Measurements from ENCODE around the gene RAB3D.
A peak's percentile ranks its signal among the peaks of the same experiment; 100 is the strongest.
"Not testable (repeated sequence)": the region's sequence is repeated elsewhere in the genome, so short reads cannot be mapped to it uniquely, and the experiment has no call there.

RAB3D gene

DNA sequence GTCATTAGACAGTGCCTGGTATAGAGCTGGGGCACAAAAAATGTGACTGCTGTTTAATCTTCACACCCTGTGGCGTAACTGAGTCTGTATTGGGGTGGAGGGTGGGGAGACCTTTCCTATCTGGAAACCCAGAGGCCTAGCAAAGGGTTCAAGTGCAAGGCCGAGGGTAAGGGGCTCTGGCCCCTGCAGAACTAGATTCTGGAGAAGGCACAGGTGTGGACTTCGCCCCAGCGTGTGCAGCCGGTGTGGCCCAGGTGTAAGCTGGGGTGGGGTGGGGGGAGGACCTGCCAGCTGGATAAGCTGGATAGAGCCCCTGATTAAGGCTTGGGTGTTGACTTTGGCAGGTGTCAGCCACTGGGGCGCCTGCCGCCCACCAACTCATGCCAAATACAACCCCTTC, 1.3 kb downstream of the RAB3D start:
- DNase-seq (ENCODE audit: low read depth, low spot score), result no peak

DNA sequence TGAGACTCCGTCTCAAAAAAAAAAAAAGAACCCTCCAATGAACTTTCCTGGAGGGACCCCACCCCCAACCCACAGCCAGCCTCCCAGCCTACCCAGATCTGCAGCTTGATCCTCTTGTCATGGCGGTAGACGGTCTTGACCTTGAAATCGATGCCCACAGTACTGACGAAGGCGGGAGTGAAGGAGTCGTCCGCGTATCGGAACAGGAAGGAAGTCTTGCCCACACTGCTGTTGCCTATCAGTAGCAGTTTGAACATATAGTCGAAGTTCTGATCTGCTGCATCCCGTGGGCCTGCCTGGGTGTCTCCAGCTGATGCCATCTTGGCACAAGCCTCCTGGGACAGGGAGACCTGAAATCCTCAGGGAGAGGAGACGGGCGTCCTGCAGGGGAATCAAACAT, 2.4 kb downstream of the RAB3D start:
- no peak for DNase-seq (ENCODE audit: low read depth, low spot score)

DNA sequence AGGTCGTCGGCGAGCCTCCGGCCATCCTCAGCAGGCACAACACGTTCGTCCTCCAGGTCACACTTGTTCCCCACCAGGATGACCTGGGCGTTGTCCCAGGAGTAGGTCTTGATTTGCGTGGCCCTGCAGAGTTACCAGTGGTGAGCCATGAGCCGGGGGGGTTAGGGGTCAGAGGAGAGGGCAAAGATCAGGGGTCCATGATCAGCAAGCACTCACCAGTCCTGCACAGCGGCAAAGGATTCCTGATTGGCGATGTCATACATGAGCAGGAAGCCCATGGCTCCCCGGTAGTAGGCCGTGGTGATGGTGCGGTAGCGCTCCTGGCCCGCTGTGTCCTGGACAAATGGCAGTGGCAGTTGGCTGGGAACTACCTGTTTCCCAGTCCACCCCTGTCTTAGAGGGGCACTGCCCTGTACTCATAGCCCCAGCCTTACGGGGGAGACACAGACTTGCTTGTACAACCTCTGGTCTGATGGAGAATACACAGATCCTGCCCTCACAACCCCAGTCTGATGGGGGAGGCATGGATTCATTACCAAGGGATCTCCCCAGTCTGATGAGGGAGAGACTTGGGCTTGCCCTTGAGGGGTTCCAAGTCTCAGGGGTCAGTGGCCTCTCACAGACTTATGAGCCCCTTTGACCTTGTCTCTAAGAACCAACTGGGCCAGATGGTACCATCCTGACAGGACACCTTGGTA, 3.9 kb downstream of the RAB3D start:
- no peak for DNase-seq (ENCODE audit: low read depth, low spot score)

DNA sequence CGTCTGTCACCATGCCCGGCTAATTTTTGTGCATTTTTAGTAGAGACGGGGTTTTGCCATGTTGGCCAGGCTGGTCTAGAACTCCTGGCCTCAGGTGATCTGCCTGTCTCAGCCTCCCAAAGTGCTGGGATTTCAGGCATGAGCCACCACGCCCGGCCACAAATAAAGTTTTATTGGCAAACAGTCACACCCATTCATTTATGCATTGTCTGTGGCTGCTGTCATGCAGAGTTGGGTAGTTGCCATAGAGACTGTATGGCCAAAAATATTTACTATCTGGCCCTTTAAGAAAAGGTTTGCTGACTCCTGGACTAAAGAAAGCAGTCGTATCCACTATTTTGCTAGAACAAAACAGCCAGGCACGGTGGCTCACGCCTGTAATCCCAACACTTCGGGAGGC, 5.6 kb downstream of the RAB3D start:
- not testable (repeated sequence) for DNase-seq (ENCODE audit: low read depth, low spot score)

DNA sequence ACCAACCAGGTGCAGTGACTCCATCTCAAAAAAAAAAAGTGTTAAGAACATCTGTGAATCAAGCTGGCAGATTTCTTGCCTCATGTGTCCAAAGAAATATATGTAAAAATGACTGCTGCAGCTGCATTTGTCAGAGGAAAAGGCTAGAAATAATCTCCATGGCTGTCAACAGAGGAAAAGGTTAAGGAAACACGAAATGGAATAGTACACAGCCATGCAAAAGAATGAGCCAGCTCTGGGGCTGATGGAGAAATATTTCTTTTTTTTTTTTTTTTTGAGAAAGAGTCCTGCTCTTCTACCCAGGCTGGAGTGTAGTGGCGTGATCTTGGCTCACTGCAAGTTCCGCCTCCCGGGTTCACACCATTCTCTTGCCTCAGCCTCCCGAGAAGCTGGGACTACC, 6.6 kb downstream of the RAB3D start:
- DNase-seq (ENCODE audit: low read depth, low spot score), result no peak

DNA sequence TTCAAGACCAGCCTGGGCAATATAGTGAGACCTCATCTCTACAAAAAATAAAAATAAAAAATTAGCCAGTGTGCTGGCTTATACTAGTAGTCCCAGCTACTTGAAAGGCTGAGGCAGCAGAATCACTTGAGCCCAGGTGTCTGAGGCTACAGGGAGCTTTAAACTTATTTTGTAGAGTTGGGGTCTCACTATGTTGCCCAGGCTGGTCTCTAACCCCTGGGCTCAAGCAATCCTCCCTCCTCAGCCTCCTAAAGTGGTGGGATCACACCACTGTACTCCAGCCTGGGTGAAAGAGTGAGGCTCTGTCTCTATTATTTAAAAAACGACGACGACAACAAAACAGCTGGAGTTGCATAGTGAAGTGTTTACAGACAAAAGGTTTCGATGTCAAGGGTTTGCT, 8.0 kb downstream of the RAB3D start:
- DNase-seq (ENCODE audit: low read depth, low spot score), result no peak

DNA sequence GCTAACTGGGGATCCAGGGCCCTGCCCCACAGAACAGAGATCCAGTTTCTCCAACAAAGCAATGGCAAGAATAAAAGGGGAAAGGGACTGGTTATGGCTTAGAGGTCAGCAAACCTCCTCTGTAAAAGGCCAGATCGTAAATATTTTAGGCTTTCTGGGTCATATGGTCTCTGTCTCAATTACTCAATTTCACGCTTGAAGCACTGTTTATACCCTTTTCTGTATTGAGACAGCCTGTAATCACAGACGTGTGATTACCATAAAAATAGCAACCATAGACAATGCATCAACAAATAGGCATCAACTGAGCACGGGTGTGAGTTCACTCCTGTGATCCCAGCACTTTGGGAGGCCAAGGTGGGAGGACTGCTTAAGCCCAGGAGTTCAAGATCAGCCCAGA, 9.3 kb downstream of the RAB3D start:
- no peak for DNase-seq (ENCODE audit: low read depth, low spot score)

DNA sequence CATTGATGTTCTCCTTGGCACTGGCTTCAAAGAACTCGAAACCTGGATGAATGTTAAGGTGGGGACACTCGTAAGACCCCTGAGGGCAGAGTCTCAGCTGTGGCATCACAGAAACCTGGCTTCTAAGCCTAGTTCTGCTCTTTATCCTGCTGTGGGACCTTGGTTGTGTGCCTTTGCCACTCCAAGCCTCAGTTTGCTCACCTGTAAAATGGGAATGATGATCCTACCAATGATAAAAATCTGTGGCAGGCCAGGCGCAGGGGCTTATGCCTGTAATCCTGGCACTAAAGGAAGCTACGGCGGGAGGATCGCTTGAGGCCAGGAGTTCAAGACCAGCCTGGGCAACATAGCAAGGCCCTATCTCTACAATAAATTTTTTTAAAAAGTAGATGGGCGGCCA, 13.9 kb downstream of the RAB3D start:
- DNase-seq (ENCODE audit: low read depth, low spot score), result no peak

DNA sequence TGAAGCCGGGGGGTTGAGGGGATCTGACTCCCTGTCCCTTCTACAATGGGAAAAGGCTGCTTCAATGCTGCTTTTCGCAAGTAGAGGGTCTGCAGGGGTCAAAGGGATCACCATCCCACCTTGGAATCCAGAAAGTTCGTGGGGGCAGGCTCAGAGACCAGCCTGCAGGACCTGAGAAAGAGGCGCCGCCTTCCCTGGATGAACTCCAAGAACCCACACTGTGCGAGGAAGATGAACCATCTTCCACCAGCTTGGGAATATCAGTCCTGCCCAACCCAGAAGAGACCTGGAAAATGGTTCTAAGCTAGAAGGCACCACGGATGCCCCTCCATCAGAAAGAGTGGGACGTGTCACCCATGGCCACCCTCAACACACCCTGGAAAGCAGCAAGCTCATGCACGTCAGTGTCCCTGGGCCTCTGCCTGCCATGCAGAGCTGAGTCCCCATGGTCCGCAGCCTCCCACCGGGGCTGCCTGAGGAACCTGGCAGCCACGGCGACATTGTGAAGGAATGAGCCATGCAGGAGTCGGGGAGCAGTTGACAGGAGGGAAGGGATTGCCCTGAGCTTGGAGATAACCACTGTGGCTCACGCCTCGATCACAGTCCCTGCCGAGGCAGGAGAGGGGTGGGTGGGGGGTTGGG, 14.6 kb downstream of the RAB3D start:
- no peak for DNase-seq (ENCODE audit: low read depth, low spot score)

DNA sequence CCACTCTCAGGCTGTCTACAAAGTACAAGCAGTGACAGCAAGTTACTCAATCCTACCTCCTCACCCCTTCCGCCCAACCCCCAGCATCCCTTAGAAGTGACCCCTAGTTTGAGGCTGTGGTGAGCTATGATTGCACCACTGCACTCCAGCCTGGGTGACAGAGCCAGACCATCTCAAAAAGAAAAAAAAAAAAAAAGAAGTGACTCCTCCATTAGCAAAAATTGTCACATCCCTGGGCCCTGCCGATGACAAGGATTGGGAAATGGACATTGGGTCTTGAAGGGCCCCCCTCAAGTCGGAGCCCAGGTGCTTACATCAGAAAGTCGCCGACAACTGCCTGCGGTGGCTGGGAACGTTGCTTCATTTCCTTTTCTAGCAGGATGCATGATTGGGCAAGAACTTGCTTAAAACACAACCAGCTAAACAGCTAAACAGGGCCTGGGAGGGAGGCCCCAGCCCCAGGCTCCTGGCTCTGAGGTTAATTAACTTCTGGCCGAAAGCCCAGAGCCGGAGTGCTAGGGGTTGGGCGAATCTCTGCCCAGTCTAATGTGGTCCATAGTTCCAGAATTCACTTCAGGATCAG, 15.3 kb downstream of the RAB3D start:
- peak; percentile 84 for DNase-seq (ENCODE audit: low read depth, low spot score)

DNA sequence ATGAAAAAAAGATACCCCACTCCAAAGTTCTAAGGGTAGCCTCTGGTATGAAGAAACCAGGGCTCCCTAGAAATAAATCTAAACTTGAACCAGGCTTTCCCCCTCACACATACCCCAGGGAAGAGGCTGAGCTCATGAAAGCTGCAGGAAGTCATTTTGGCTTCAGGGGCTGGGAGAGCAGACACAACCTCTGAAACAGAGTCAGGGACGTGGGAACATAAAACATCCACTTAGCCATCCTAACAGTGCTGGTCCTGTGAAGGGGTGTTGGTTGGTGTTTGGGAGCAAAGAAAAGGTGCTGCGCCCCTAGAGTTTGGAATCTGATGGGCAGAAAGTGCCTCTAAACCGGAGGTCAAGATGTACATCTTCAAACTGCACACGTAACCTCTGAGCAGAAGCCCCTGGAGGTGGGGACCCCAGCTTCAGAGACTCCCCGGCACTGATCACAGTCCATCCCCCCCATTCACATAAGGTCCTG, 15.8 kb downstream of the RAB3D start:
- DNase-seq (ENCODE audit: low read depth, low spot score), result no peak

DNA sequence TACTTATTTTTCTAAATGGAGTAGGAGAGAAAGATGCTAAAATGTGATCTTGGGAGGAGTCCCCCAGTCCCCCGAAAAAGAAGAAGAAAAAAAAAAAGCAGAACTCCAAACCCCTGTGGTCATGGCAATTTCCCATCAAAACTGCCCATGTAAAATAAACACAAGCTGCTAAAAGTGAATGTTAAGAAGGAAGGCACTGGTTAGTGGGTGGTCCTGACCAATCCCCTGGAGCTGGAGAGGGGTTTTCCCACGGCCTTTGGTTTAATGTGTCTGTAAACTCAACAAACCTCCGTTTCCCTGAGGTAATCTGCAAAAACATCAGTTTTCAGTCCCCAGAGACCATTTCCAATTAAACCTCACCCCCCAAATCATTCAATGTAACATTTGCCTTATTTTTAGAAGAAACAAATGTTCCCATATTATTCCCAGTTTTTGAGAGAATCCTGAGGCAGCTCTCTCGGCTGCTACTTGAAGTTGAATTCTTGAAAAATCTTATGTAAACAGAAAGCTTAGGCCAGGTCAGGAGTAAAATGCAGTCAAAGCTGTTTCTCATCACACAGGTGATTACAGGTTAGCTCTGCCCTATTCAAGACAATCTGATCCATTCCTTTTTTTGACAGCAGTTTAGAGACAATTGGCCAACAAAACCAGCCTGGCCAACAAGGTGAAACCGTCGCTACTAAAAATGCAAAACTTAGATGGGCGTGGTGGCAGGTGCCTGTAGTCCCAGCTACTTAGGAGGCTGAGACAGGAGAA, 17.0 kb downstream of the RAB3D start:
- DNase-seq (ENCODE audit: low read depth, low spot score), result peak; percentile 50

DNA sequence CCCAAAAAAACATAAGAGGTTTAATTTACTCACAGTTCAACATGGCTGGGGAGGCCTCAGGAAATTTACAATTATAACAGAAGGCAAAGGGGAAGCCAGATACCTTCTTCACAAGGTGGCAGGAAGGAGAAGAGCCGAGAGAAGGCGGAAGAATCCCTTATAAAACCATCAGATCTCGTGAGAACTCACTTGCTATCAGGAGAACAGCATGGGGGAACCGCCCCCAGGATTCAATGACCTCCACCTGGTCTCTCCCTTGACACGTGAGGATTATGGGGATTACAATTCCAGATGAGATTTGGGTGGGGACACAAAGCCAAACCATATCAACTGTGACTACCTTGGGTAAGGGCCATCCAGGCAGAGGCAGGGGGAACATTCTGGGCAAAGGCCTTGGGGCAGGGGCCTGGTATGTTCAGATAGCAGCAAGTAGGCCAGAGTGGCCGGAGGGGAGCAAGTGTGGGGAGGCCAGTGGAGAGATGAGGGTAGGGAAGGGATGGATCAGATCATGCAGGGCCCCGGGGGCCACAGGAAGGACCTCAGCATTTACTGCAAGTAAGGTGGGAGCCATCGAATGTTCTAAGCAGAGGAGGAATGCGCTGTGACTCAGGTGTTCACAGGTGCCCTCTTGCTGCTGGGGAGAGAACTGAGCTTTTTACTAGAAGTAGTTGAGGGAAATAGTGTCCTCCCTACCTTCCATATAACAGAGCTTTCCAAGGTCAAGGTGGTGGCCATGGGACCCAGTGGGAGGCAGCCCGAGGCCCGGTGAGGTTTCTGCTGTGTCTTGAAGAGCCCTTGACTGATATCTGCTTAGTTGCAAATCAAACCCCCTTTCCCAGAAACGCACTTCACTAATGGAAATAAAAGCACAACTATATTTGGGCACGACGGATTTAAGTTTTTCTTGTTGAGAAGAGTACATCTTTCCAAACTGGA, 18.0 kb downstream of the RAB3D start:
- no peak for DNase-seq (ENCODE audit: low read depth, low spot score)

DNA sequence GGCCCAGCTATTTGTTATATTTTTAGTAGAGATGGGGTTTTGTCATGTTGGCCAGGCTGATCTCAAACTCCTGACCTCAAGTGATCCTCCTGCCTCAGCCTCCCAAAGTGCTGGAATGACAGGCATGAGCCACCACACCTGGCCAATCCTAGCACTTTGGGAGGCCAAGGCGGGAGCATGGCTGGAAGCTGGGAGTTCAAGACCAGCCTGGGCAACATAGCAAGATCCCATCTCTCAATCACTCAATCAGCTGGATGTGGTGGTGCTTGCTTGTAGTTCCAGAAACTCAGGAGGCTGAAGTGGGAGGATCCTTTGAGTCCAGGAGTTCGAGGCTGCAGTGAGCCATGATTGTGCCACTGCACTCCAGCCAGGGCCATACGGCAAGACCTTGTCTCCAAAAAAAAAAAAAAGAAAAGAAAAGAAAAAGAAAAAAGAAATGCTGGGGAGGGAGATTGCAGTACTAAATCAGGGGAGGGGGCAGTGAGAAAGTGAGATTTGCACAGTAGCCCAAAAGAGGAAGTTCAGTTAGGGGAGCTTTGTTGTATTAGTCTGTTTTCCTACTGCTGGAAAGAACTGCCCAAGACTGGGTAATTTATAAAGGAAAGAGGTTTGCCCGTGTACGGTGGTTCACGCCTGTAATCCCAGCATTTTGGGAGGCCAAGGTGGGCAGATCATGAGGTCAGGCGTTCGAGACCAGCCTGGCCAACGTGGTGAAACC, 19.0 kb downstream of the RAB3D start:
- not testable (repeated sequence) for DNase-seq (ENCODE audit: low read depth, low spot score)

DNA sequence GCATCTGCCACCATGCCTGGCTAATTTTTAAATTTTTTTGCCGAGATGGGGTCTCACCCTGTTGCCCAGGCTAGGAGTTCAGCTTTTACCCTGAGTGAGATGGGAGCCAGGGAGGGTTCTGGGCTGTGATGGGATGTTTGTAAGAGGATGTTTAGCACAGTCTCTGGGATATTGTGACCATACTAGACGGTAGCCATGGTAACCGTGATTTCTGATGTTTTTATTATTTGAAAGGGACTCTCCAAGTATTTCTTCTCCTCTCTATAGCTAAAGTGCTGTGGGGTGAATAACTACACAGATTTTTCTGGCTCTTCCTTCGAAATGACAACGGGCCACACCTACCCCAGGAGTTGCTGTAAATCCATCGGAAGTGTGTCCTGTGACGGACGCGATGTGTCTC, 33.1 kb downstream of the RAB3D start:
- DNase-seq (ENCODE audit: low read depth, low spot score), result no peak

DNA sequence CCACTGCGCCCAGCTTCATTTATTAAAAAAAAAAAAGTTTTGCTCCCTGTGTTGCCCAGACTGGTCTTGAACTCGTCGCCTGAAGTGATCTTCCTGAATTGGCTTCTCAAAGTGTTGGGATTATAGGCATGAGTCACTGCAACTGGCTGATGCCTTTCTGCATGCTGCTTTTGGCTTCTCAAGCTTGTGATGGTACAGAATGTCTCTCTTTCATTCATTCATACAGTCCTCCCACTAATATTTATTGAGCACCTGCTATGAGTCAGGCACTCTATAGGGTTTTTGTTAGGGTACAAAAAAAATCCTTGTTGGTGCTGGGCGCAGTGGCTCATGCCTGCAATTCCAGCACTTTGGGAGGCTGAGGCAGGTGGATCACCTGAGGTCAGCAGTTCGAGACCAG, 34.5 kb downstream of the RAB3D start:
- DNase-seq (ENCODE audit: low read depth, low spot score), result no peak

DNA sequence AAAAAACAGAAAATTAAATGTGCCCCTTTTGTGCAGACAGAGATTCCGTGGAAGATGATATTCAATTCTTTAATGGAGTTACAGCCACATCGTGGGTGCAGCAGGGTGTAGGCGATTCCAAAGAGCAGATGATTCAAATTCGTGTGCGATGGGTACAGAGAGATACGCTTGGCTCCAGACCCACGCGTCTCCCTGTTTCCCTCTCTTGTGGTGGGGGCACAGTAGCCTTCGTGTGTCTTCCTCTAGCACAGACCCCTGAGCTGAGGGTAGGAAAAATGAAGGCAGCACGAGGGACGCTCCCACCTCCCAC, 38.7 kb downstream of the RAB3D start:
- no peak for DNase-seq (ENCODE audit: low read depth, low spot score)

DNA sequence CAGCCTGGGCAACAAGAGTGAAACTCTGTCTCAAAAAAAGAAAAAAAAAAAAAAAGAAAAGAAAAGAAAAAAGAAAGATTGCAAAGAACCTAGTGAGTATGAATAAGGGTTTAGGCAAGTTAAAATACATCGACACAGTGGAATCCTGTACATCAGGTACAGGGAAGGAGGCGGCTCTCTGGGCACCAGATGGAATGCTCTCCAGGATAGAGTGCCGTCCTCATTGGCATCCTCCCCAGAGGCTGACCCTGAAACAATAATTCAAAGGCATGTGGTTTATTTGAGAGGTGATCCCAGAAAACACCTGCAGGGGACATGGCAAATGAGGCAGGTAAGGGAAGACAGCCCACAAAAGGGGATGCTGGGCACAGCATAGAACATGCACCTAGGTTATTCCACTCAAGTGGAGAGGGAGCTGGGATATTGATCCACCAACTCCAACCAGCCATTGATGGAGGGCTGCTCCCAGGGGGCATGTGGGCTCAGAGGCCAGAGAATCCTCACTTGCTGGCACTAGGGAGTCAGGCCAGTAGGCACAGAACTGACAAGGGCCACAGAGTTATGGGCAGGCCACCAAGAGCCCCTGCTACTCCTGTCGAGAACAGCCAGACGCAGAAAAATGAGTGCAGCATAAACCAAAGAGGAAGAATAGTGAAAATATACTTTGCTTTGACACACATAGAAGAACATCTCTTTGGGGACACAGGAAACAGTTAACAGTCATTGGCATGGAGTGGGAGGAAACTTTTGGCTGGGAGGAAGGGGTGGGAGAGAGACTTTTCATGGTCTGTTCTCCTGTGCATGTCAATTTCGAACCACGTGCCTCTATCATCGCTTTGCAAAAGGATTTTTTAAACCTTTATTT, 39.3 kb downstream of the RAB3D start:
- no peak for DNase-seq (ENCODE audit: low read depth, low spot score)

DNA sequence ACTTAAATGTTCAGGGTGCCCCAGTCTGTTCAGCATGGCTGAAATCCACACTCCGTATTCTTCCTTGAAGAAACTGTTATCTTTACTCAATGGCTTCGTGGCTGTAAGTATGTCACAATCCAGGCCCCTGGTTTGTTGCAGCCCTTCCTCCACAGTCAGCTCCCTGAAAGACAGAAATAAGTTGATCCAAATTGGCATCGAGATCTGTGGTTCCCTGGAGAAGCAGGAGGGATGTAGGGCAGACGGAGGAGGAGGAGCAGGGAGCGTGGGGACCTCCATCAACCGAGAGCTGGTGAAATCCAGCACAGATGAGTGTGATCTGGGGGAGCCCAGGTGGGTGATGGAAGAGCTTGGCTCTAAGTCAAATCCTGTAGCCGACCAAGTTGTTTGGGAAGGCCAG, 43.2 kb downstream of the RAB3D start:
- DNase-seq (ENCODE audit: low read depth, low spot score), result no peak
